NB4 (cell line): ENCODE results near the gene ZNF148.

ENCODE experiments used
- POLR2A ChIP-seq: IDR thresholded peaks from 2 replicates; pipeline ENCODE4 v1.6.1; 2011; ENCODE audit warnings: mild to moderate bottlenecking; ENCODE audit not compliant: insufficient read length; ENCODE audit errors: extremely low read depth
- TF ChIP-seq, protein P1 (sequence below): IDR thresholded peaks from 2 replicates; pipeline ENCODE4 v1.6.1; 2011; ENCODE audit warnings: low read depth, low read length
- TF ChIP-seq, protein P2 (sequence below): IDR thresholded peaks from one replicate; pipeline ENCODE4 v1.5.1; 2012; ENCODE audit warnings: low read depth, low read length

DNA sequence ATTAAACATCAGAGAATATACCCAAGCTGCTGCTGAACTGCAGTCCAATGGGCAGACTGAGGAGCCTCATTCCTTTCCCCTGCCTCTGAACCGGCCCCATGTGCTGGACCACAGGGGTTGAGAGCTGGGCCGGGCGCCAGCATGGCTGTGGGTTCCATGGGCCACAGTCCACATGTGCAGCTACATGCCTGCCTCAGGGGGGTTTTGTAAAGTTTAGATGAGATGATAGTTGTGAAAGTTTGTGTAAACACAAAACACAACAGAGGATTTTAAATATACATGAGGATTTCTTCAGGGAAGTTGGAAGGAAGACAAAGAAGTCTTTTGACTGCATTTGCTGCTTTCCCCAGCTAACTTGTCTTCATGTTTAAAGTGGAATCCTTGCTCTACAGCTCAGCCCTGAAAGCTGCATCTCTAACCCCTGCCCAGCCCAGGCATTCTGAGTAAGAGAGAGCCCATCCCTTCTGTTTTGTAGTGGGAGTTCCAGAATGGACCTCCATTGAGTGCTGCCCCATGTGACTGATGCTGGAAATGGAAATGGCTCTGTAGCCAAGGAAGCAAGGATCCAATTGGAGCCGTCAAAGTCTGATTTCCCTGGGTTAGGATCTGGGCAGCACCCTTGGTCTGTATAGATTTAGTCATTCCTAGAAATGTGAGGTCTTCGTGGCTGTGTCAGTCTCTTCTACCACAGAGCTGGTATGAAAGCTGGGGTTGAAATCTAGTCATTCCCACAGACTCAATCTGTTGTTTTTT, 180.1 kb downstream of the ZNF148 start:
- TF ChIP-seq, protein P1, sequence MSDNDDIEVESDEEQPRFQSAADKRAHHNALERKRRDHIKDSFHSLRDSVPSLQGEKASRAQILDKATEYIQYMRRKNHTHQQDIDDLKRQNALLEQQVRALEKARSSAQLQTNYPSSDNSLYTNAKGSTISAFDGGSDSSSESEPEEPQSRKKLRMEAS: no peak
- TF ChIP-seq POLR2A: no peak
- TF ChIP-seq, protein P2, sequence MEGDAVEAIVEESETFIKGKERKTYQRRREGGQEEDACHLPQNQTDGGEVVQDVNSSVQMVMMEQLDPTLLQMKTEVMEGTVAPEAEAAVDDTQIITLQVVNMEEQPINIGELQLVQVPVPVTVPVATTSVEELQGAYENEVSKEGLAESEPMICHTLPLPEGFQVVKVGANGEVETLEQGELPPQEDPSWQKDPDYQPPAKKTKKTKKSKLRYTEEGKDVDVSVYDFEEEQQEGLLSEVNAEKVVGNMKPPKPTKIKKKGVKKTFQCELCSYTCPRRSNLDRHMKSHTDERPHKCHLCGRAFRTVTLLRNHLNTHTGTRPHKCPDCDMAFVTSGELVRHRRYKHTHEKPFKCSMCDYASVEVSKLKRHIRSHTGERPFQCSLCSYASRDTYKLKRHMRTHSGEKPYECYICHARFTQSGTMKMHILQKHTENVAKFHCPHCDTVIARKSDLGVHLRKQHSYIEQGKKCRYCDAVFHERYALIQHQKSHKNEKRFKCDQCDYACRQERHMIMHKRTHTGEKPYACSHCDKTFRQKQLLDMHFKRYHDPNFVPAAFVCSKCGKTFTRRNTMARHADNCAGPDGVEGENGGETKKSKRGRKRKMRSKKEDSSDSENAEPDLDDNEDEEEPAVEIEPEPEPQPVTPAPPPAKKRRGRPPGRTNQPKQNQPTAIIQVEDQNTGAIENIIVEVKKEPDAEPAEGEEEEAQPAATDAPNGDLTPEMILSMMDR: no peak
